ENCODE results near the gene CTNNA1. TPM values are rescaled to one million over a fixed set of nuclear protein-coding genes. Genes with fewer than 3 reads are reported as not detected.

CTNNA1 gene
- total and polyA plus RNA-seq, 2 of the 8 experiments (the other 6 are each of a cell fraction or from before 2014, with no cell fraction given) = 115 to 349 TPM

- Histone ChIP-seq H2BK12ac (ENCODE audit: low read depth, low read length) (no peak overlapping the region), H3K36me3 (ENCODE audit: control insufficient read depth in 2 of 4, insufficient read depth in 4 of 4, low read length in 3 of 4) (peaks cover 0 to 27% (median 16%) of the 10 kb centered on the region in 4 experiments; a peak in 6 of 8 replicates), H3K9ac (replicated peaks in 1 of 4; ENCODE audit: extremely low read depth in 1 of 4, low read depth in 3 of 4, low read length in 3 of 4) (no peak overlapping the region), H3K4ac (replicated peaks; ENCODE audit: insufficient read length, low read depth, low read length) (no peak overlapping the region), H4K8ac (ENCODE audit: extremely low read depth, insufficient read depth, low read length) (no peak overlapping the region), H3K9me3 (ENCODE audit: insufficient read depth in 2 of 2, low read depth in 1 of 2, low read length in 1 of 2) (no peaks in the 10 kb centered on the region), H3K79me2 (ENCODE audit: control insufficient read depth in 1 of 2, insufficient read depth in 2 of 2, low read length in 2 of 2) (peaks cover 0 to 42% of the 10 kb centered on the region in 2 experiments; a peak in 2 of 4 replicates), H2BK15ac (ENCODE audit: low read length) (no peak overlapping the region), H3K4me3 (ENCODE audit: extremely low read depth in 1 of 4, insufficient read depth in 2 of 4, low read depth in 3 of 4, low read length in 4 of 4) (no peak overlapping the region; a peak in 1 of 8 replicates), H3K14ac (ENCODE audit: insufficient read length) (no peak overlapping the region), H2AK5ac (ENCODE audit: low read depth, low read length) (no peak overlapping the region), H2BK5ac (ENCODE audit: low read depth, low read length) (no peak overlapping the region), H3K23ac (ENCODE audit: insufficient read length) (no peak overlapping the region), H4K5ac (ENCODE audit: insufficient read length, low read depth, low read length) (no peak overlapping the region), H4K91ac (replicated peaks; ENCODE audit: insufficient read length, low read length) (no peak overlapping the region), H3K23me2 (ENCODE audit: low read depth, low read length) (no peaks in the 10 kb centered on the region; the same call in 1 of the 2 replicates), H3K27ac (ENCODE audit: low read depth, low read length) (no peak overlapping the region), H3K4me2 (ENCODE audit: insufficient read depth in 1 of 2, low read depth in 2 of 2, low read length in 2 of 2) (no peak overlapping the region), H2BK120ac (replicated peaks; ENCODE audit: low read depth, low read length) (no peak overlapping the region), H3K79me1 (ENCODE audit: low read depth, low read length) (peaks cover 2% of the 10 kb centered on the region; the same call in 1 of the 2 replicates), H4K20me1 (replicated peaks in 1 of 2; ENCODE audit: control insufficient read depth in 1 of 2, insufficient read depth in 2 of 2, low read length in 2 of 2) (no peaks in the 10 kb centered on the region), H3K27me3 (replicated peaks in 1 of 4; ENCODE audit: control insufficient read depth in 3 of 4, extremely low read depth in 1 of 4, insufficient read depth in 3 of 4, low read length in 3 of 4) (no peaks in the 10 kb centered on the region), H2BK20ac (ENCODE audit: low read length) (no peak overlapping the region), H2AFZ (ENCODE audit: low read length) (no peak overlapping the region), H3K18ac (ENCODE audit: extremely low read depth, low read length) (no peak overlapping the region), H3K4me1 (replicated peaks in 1 of 4; ENCODE audit: control insufficient read depth in 3 of 4, insufficient read depth in 4 of 4, low read length in 3 of 4) (peaks cover 0 to 27% (median 16%) of the 10 kb centered on the region in 4 experiments; a peak in 5 of 7 replicates), H3K56ac (replicated peaks; ENCODE audit: insufficient read length, low read depth, low read length) (no peak overlapping the region)
- no peak for FAIRE-seq
- ChIA-PET CTCF (ENCODE audit: partially characterized antibody) (interaction anchor here (1.4 kb wide), 1 partner anchor 43 kb away, joined by 4 read pairs; no protein-coding TSS in a partner anchor), POLR2A (ENCODE audit: partially characterized antibody) (interaction anchor here (0.8 to 1.0 kb wide), 2 partner anchors 9 to 75 kb away, joined by 3 to 7 read pairs; no protein-coding TSS in a partner anchor)
- no peak for DNase-seq (ENCODE audit: low read depth in 1 of 2, low spot score in 2 of 2)
- TF ChIP-seq NANOG (IDR thresholded peaks at IDR 0.05; ENCODE audit: insufficient read depth, low read depth, low read length, poor library complexity, severe bottlenecking) = no peak
- no peak for TF ChIP-seq JUND (IDR thresholded peaks at IDR 0.05; ENCODE audit: low read length)
- no peak for TF ChIP-seq CREB1 (IDR thresholded peaks at IDR 0.05)
- no peak for TF ChIP-seq EP300 (IDR thresholded peaks at IDR 0.05; ENCODE audit: borderline replicate concordance in 1 of 2, low read depth in 2 of 2, low read length in 2 of 2)
- TF ChIP-seq NRF1 (IDR thresholded peaks at IDR 0.05; ENCODE audit: low read depth, low read length) = no peak
- no peak for TF ChIP-seq CBX8 (IDR thresholded peaks at IDR 0.05; ENCODE audit: borderline replicate concordance, low read depth, low read length)
- TF ChIP-seq RAD21 (IDR thresholded peaks at IDR 0.05 in 1 of 2, conservative IDR thresholded peaks at IDR 0.05 in 1 of 2; ENCODE audit: low read depth in 2 of 2, low read length in 2 of 2) = no peak
- TF ChIP-seq POU5F1 (IDR thresholded peaks at IDR 0.05; ENCODE audit: low read depth, low read length) = no peak
- no peak for TF ChIP-seq SP2 (IDR thresholded peaks at IDR 0.05; ENCODE audit: low read length)
- TF ChIP-seq E2F6 (IDR thresholded peaks at IDR 0.05) = no peak
- no peak for TF ChIP-seq TCF12 (IDR thresholded peaks at IDR 0.05; ENCODE audit: low read depth, low read length)
- TF ChIP-seq BRCA1 (IDR thresholded peaks at IDR 0.05; ENCODE audit: low read depth, low read length) = no peak
- TF ChIP-seq KDM4A (IDR thresholded peaks at IDR 0.05; ENCODE audit: low read depth, low read length, severe bottlenecking) = no peak
- TF ChIP-seq CEBPB (IDR thresholded peaks at IDR 0.05; ENCODE audit: low read depth, low read length) = no peak
- TF ChIP-seq ASH2L (IDR thresholded peaks at IDR 0.05; ENCODE audit: low read length) = no peak
Measured at GRCh38 chr5:138831703-138832102, 78.5 kb downstream of the CTNNA1 start.
